GM13976 (cell line): ENCODE data around the gene DIS3L2.

Source experiments
- DNase-seq: peaks from one replicate; pipeline ENCODE4 v3.0.0; 2012; ENCODE audit warnings: low spot score
- CTCF ChIP-seq: IDR thresholded peaks from 2 replicates; pipeline ENCODE4 v1.5.1; 2012; ENCODE audit warnings: borderline replicate concordance, mild to moderate bottlenecking; ENCODE audit not compliant: insufficient read depth; ENCODE audit errors: extremely low read depth, missing control alignments, control extremely low read depth
- in situ Hi-C: fragments of 300-500 bp; cut with MboI; formaldehyde crosslinking; loops from one replicate; pipeline ENCODE4 v1.12.0; 2022; ENCODE audit warnings: low sequenced_read_pairs, mixed read lengths, inconsistent platforms; ENCODE audit not compliant: unreplicated experiment

The DIS3L2 gene

GRCh38 chr2:232249096-232249495 is 287.6 kb downstream of the DIS3L2 start:
- no peak for DNase-seq
- in situ Hi-C loops, result no loop called here
- no peak for TF ChIP-seq CTCF

- no peak for TF ChIP-seq CTCF
- in situ Hi-C loops, result no loop called here
- DNase-seq, result no peak
These were observed 289.0 kb downstream of the DIS3L2 start for GRCh38 chr2:232250246-232251175.

GRCh38 chr2:232255033-232255432 is 293.5 kb downstream of the DIS3L2 start:
- in situ Hi-C loops, result no loop called here
- no peak for TF ChIP-seq CTCF
- no peak for DNase-seq

GRCh38 chr2:232260075-232260474 is 298.6 kb downstream of the DIS3L2 start:
- DNase-seq, result no peak
- in situ Hi-C loops, result no loop called here
- TF ChIP-seq CTCF, result no peak

GRCh38 chr2:232261776-232262175 is 300.3 kb downstream of the DIS3L2 start:
- no peak for DNase-seq
- no peak for TF ChIP-seq CTCF
- in situ Hi-C loops, result no loop called here

GRCh38 chr2:232263295-232263694 is 301.8 kb downstream of the DIS3L2 start:
- no peak for DNase-seq
- in situ Hi-C loops, result no loop called here
- TF ChIP-seq CTCF, result no peak
